Mesodermal cell (in vitro differentiated cells): ENCODE results near the gene TPM1.

Experiments
- H3K27ac ChIP-seq: 2 replicates; pipeline ENCODE4 v1.7.0; 2013; ENCODE audit warnings: mild to moderate bottlenecking, low read depth, low read length, moderate library complexity; ENCODE audit not compliant: severe bottlenecking
- H3K36me3 ChIP-seq: 2 replicates; pipeline ENCODE4 v1.7.1; 2013; ENCODE audit warnings: mild to moderate bottlenecking, low read length, moderate library complexity; ENCODE audit not compliant: control insufficient read depth, insufficient read depth
- H3K4me1 ChIP-seq: one replicate; pipeline ENCODE4 v1.7.1; 2013; ENCODE audit warnings: mild to moderate bottlenecking, low read length; ENCODE audit not compliant: insufficient read depth, control insufficient read depth, poor library complexity, severe bottlenecking
- H3K4me3 ChIP-seq: 2 replicates; pipeline ENCODE4 v1.7.0; 2013; ENCODE audit warnings: low read length, control low read depth, mild to moderate bottlenecking; ENCODE audit not compliant: insufficient read depth, poor library complexity, severe bottlenecking; ENCODE audit errors: extremely low read depth
- H3K9me3 ChIP-seq: 2 replicates; pipeline ENCODE4 v1.7.1; 2013; ENCODE audit warnings: mild to moderate bottlenecking, low read length, moderate library complexity; ENCODE audit not compliant: control insufficient read depth
- WGBS, 2 experiments: methylation state at CpG; one replicate each; pipeline ENCODE4 v1.1.5; 2013; ENCODE audit warnings: missing lambda C conversion rate in 2 of 2; ENCODE audit not compliant: insufficient coverage in 2 of 2; 5-methylcytosine and 5-hydroxymethylcytosine counted together

Gene TPM1

DNA sequence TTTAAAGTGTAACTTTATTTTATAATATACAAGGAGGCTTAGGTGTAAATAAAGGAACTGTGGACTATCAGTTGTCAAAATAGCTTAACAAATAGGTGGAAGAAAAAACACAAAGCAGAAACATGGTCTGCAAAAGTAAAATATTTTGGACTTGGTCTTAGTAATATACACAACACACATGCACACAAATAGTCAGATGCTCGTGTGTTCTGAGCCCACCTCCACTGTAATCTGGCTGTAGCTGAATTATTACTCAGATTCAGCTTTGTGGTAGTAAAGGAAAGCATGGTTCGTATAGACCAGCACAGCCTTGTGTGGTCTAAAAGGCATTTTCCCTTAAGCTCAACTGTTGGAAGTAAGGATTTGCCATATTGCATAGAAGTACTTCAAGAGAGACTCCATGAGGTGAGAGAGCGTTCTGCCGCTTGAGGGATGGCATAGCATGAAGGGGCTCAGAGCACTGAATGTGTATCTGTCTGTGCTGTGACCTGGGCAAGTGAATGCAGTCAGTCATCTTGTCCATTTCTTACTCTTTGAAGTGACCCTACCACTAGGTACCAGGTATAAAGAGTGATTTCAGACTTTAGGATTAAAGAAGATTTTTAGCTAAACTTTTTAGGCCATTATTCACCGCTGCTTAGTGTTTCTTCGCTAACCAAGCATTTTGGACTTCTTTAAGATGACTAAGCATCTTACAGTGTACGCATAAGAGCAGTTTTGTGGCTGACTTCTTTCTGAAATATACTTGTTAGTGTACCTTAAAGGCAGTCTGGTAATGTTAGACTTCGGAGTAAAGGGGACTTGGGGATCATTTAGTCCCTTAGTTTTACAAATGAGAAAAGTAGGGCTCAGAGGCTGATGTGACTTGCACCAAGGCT is 15.2 kb downstream of the TPM1 start:
- H3K36me3 ChIP-seq: peaks cover 92% of the 10 kb centered on the region
- no peaks in the 10 kb centered on the region for H3K9me3 ChIP-seq
- H3K4me3 ChIP-seq: no peak overlapping the region
- peaks cover 30% of the 10 kb centered on the region for H3K4me1 ChIP-seq
- H3K27ac ChIP-seq: peak overlapping the region; percentile 6
- WGBS, 2 experiments: 98 to 99% methylated on average over 7 of the region's 8 CpGs

DNA sequence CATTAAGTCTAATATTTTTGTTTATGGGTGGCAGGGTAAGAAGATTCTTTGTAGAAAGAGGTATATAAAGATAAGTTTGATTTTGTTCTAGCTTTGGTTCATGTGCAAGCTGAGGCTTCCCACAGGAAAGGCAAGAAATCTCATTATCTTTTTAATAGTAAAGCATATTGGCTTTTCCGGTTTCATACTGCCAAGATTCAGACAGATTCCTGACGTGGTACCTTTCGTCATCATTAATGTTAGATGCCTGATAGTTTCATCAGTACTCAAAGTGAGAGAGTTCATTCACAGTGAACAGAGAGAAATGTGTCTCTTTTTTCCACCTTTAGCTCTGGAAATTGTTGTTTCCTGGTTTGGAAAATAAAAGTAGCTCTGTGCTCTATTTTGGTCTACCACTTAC is 16.5 kb downstream of the TPM1 start:
- H3K36me3 ChIP-seq: peaks cover 99% of the 10 kb centered on the region
- H3K4me3 ChIP-seq: no peak overlapping the region
- peak overlapping the region; percentile 51 for H3K27ac ChIP-seq
- H3K4me1 ChIP-seq: peaks cover 23% of the 10 kb centered on the region
- H3K9me3 ChIP-seq: no peaks in the 10 kb centered on the region
- WGBS, 2 experiments: 67% methylated on average over 3 of the region's 3 CpGs

DNA sequence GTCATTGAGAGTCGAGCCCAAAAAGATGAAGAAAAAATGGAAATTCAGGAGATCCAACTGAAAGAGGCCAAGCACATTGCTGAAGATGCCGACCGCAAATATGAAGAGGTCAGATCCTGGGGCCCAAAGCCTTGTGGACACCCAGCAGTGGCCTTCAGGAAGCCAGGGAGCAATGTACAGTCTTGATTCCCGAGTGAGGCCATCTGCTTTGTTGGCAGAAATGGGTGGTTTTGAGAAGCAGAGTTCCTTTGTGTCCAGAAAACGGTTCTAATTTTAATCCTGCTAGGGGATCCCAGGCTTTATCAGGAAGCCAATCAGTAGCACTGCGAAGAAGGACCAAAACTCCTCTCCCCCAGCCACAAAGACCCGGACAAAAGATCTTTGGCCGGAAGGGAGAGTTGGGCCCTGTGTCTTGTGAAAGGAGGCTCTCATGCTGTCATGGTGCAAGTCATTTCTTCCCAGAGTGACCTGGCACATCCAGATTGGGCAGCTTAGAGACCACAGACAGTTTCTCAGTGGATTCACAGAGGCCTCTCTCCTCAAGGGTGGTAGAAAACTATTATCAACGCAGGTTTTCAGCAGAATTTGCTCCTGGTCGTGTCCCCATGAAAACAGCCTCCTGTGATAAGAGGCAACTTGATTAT is 17.1 kb downstream of the TPM1 start:
- Histone ChIP-seq H3K4me3 (no peak overlapping the region), H3K4me1 (peaks cover 23% of the 10 kb centered on the region), H3K36me3 (peaks cover 99% of the 10 kb centered on the region), H3K27ac (peak overlapping the region; percentile 51), H3K9me3 (no peaks in the 10 kb centered on the region)
- WGBS, 2 experiments: 92 to 97% methylated on average over 7 to 9 of the region's 10 CpGs

DNA sequence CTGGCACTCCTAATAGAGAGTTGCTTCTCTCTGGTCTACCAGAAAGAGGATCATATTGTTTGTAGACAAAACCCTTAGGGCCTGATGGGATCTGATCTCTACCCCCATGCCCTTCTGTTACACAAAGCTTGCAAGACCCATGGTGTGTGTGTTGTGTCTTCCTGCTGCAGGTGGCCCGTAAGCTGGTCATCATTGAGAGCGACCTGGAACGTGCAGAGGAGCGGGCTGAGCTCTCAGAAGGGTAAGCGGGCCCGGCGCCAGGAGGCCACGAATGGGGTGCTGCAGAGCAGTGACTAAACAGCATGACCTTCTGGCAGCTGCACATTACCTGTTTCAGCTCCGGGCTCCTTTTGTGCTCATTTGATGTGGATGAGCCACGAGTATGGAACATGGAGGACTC is 18.2 kb downstream of the TPM1 start:
- H3K4me1 ChIP-seq: peaks cover 15% of the 10 kb centered on the region
- H3K9me3 ChIP-seq: no peaks in the 10 kb centered on the region
- H3K36me3 ChIP-seq: peaks cover 99% of the 10 kb centered on the region
- 96 to 98% methylated on average over 10 of the region's 10 CpGs for WGBS, 2 experiments
- H3K4me3 ChIP-seq: no peak overlapping the region
- H3K27ac ChIP-seq: peak overlapping the region; percentile 17

DNA sequence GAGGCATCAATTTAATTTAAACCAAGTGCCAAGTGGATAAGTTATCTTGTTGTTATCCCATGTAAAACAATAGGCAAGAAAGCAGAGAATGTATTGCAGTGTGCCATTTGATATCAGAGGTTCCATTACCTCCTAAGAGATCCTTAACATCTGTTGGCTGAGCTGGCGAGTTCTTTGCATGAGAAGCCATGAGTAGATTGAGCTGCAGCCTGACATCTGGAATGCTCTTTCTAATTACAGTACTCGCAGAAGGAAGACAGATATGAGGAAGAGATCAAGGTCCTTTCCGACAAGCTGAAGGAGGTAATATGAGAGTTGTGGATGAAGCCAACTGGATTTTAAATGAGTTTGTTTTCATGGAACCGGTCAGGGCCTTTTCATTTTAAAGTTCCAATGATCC is 19.4 kb downstream of the TPM1 start:
- H3K27ac ChIP-seq: no peak overlapping the region
- H3K9me3 ChIP-seq: no peaks in the 10 kb centered on the region
- peaks cover 13% of the 10 kb centered on the region for H3K4me1 ChIP-seq
- H3K4me3 ChIP-seq: no peak overlapping the region
- H3K36me3 ChIP-seq: peaks cover 96% of the 10 kb centered on the region
- WGBS, 2 experiments: 95 to 97% methylated on average over 4 of the region's 4 CpGs

DNA sequence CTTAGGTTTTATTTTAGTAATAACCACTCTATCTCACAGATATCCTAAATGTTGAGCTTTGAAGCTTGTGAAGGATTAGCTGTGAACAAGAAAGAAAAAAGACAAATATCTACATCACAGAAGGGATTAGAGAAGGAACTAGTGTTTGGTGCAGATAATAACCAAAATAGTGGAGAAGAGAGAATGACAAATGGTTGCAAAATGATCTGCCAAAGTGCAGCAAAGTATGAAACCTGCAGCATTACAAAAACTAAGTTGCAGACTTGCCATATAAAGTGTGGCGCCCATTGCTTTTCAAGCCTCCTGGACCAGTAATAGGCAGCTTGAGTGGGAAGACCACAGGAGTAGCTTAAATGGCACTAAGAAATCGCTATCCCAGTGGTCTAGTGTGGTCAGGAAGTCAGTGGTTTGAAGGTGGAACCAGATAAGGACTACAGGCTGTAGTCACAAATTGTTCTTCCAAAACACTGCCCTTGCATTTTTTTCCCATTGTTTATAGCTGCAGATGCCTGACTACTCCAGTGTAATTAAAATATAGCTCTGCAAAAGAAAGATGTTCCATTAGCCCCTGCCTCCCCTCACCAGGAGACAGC is 20.7 kb downstream of the TPM1 start:
- H3K4me1 ChIP-seq: peaks cover 14% of the 10 kb centered on the region
- peak overlapping the region; percentile 18 for H3K27ac ChIP-seq
- 94 to 100% methylated on average over 1 to 2 of the region's 2 CpGs for WGBS, 2 experiments
- H3K4me3 ChIP-seq: no peak overlapping the region
- H3K9me3 ChIP-seq: no peaks in the 10 kb centered on the region
- H3K36me3 ChIP-seq: peaks cover 95% of the 10 kb centered on the region

DNA sequence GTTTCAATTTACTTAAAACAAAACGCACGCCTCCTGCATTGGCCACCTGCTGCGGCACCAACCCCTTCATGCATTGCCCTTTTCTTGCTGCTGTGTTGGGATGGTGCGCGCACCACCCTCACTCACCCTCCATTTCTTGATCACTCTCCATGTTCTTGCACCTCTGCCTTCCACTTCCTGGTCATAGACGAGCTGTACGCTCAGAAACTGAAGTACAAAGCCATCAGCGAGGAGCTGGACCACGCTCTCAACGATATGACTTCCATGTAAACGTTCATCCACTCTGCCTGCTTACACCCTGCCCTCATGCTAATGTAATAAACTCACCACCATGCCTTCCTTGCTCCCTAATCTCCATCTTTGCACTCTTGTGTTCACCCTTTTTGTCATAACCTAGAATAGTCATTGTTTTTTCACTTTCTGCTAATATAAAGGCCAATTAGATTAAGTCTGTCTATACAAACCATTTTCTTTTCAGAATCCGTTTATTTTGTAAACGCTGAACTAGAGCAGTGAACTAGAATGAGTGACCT is 21.4 kb downstream of the TPM1 start:
- Histone ChIP-seq H3K27ac (no peak overlapping the region), H3K4me3 (no peak overlapping the region), H3K4me1 (peaks cover 17% of the 10 kb centered on the region), H3K36me3 (peaks cover 95% of the 10 kb centered on the region), H3K9me3 (no peaks in the 10 kb centered on the region)
- WGBS, 2 experiments: 94 to 97% methylated on average over 11 to 13 of the region's 13 CpGs

DNA sequence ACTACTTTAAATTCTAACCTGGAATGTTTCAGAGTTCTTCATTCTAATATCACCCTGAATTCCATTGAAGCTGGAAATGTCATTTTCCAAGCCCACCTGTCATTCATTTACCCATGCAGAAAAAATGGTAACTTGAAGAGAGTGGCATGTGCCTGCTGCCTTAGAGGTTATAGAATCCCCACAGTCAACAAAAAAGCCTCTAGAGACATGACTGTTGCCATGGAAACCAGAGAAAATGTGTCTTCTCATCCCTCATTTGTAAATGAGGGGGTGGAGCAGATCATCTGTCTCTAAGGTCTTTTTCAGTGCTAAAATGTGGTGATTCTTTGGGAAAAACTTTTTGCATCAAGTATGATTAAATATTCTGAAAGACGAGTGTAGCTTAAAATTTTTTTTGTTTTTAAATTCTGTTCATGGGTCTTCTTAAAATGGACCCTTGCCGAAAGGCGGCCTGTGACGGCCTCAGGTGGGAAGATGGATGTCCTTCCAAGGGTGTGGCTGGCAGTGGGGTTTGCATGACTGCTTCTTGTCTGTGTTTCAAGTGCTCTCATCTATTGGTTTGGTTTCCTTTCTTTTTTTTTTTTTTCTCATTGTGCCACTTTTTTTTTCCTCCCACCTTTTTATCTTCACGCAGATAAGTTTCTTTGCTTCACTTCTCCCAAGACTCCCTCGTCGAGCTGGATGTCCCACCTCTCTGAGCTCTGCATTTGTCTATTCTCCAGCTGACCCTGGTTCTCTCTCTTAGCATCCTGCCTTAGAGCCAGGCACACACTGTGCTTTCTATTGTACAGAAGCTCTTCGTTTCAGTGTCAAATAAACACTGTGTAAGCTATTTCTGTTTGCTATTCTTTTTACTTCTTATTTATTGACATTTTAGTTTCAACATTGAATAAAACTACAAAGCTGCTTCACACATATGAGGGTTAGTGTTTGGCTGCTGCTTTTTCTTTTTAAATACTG is 23.0 kb downstream of the TPM1 start:
- Histone ChIP-seq H3K36me3 (peaks cover 94% of the 10 kb centered on the region), H3K9me3 (no peaks in the 10 kb centered on the region), H3K4me1 (peaks cover 13% of the 10 kb centered on the region), H3K27ac (peak overlapping the region; percentile 52), H3K4me3 (no peak overlapping the region)
- WGBS, 2 experiments: 97 to 98% methylated on average over 5 to 6 of the region's 8 CpGs

DNA sequence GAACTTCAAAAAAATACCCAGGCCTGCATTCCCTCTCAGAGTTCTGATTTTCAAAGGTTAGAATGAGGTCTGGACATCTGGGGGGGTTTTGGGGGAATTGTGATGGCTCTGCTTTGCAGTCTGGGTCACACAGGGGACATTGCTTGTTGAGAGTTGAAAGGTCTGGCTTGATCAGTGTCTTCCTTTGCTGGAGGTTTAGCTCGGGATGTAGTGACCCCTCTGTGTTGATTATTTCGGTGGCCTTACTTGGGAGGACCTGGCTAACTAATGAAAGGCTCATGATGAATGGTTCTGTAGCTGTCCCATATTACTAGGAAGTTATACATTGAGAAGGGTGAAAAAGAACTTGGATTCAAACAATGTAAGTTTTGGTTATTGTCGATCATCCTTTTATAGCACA is 23.7 kb downstream of the TPM1 start:
- Histone ChIP-seq H3K36me3 (peaks cover 94% of the 10 kb centered on the region), H3K4me3 (no peak overlapping the region), H3K27ac (peak overlapping the region; percentile 52), H3K4me1 (peaks cover 8% of the 10 kb centered on the region), H3K9me3 (no peaks in the 10 kb centered on the region)
- WGBS, 2 experiments: 100% methylated on average over 1 of the region's 3 CpGs; no CpG with 5 or more reads in 1 of the 2 experiments

DNA sequence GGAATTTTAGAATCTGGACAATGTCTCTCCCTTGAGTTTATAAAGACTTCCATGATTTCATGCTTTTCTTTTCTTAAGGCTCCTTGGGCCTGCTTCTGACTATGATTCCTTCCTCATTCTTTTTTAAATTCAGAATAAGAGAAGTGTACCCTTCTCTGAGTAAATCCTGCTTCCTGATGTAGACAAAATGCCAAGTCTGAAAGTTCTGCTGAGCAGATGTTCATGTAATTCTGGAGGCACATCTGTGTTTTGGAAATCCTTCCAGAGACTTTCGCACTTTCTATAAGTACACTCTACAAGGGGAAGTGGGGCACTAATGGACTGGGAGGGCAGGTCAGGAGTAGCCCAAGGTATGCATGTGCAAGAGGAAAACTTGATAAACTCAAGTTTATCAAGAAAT is 24.8 kb downstream of the TPM1 start:
- Histone ChIP-seq H3K27ac (peak overlapping the region; percentile 43), H3K4me3 (no peak overlapping the region), H3K4me1 (peaks cover 6% of the 10 kb centered on the region), H3K9me3 (no peaks in the 10 kb centered on the region), H3K36me3 (peaks cover 94% of the 10 kb centered on the region)
- 80% methylated on average over 1 of the region's 1 CpG; no CpG with 5 or more reads in 1 of the 2 experiments for WGBS, 2 experiments
